BJ (cell line): Measurements from ENCODE around the gene SQSTM1. TPM values are rescaled to one million over a fixed set of nuclear protein-coding genes. Genes with fewer than 3 reads are reported as not detected.

Experiments
- CTCF ChIA-PET: fragments of 350-600 bp; formaldehyde crosslinking; extraction: SDS; loops from one replicate; lab custom pipeline; 2021; ENCODE audit warnings: antibody characterized with exemption, inconsistent platforms; lab: Yijun Ruan, JAX
- POLR2A ChIA-PET: fragments of 300-600 bp; sonication (Branson Sonifier 250); formaldehyde crosslinking; extraction: SDS; loops from one replicate; lab custom pipeline; 2021; ENCODE audit warnings: antibody characterized with exemption; lab: Charles Lee
- DNase-seq: peaks from one replicate; pipeline ENCODE4 v3.0.0-alpha.2; 2011; ENCODE audit warnings: low read depth
- H3K27me3 ChIP-seq: 2 replicates; pipeline ENCODE4 v1.6.0; 2011; ENCODE audit warnings: low read length; ENCODE audit not compliant: control insufficient read depth, insufficient read depth
- H3K36me3 ChIP-seq: 2 replicates; pipeline ENCODE4 v1.5.1; 2011; ENCODE audit warnings: low read length; ENCODE audit not compliant: control insufficient read depth, insufficient read depth
- H3K4me3 ChIP-seq: 2 replicates; pipeline ENCODE4 v1.5.1; 2011; ENCODE audit warnings: low read depth, mild to moderate bottlenecking, control low read depth, low read length
- polyA minus RNA-seq: library from RNA; depleted of rRNA, polyadenylated mRNA; stranded (reverse); fragments of >200 nt; gene quantifications from 2 replicates; pipeline ENCODE4 v1.2.3, GENCODE V29; 2011; rRNA and poly(A)+ RNA removed
- polyA plus RNA-seq: library from polyadenylated mRNA; depleted of rRNA; stranded (reverse); fragments of >200 nt; gene quantifications from 2 replicates; pipeline ENCODE4 v1.2.3, GENCODE V29; 2011; rRNA removed
- TF ChIP-seq, protein P1 (sequence below): IDR thresholded peaks from 2 replicates; pipeline ENCODE4 v1.5.1; 2011; ENCODE audit warnings: low read depth, mild to moderate bottlenecking, control low read depth, inconsistent platforms, low read length, moderate library complexity; ENCODE audit not compliant: insufficient read depth

The SQSTM1 gene
- 307 and 361 TPM in 2 replicates for polyA plus RNA-seq
- 103 and 140 TPM in 2 replicates for polyA minus RNA-seq

DNA sequence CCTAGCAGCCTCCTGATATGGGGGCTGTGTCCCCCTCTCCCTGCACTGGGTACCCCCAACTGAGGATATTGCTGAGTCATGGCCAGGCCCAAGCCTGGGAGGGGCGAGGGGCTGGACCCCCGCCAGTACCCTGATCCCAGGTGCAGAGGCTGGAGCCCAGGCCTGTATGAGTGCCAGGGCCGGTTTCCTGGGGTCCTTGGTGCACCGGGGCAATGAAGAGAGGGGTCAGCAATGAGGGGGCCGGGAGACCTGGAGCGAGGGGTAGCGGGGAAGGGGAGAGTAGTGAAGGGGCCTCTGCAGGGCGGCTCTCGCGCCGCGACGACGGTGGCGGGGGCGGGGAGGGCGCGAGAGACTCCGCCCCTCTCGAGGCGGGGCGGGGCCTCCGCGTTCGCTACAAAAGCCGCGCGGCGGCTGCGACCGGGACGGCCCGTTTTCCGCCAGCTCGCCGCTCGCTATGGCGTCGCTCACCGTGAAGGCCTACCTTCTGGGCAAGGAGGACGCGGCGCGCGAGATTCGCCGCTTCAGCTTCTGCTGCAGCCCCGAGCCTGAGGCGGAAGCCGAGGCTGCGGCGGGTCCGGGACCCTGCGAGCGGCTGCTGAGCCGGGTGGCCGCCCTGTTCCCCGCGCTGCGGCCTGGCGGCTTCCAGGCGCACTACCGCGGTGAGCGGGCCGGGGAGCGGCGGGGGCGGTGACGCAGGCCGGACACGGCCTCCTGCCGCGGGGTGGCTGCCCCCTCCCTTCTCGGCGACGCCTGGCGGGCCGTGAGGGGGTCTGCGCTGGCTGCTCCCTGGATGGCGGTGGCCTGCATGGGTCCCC, at the start of gene SQSTM1:
Gene SQSTM1 (plus strand): TSS at position 423 of the 815 bp plus-strand sequence. CDS start 32 bp downstream, at position 455.
- H3K4me3 ChIP-seq = peak within 1 kb of the TSS; percentile 99
- ChIA-PET CTCF (interaction anchor here (0.7 to 1.2 kb wide), 2 partner anchors 12 to 701 kb away, joined by 3 read pairs; no protein-coding TSS in a partner anchor), POLR2A (interaction anchor here (0.6 to 1.2 kb wide), 4 partner anchors 14 to 197 kb away, joined by 3 read pairs; no protein-coding TSS in a partner anchor)
- TF ChIP-seq, protein P1, sequence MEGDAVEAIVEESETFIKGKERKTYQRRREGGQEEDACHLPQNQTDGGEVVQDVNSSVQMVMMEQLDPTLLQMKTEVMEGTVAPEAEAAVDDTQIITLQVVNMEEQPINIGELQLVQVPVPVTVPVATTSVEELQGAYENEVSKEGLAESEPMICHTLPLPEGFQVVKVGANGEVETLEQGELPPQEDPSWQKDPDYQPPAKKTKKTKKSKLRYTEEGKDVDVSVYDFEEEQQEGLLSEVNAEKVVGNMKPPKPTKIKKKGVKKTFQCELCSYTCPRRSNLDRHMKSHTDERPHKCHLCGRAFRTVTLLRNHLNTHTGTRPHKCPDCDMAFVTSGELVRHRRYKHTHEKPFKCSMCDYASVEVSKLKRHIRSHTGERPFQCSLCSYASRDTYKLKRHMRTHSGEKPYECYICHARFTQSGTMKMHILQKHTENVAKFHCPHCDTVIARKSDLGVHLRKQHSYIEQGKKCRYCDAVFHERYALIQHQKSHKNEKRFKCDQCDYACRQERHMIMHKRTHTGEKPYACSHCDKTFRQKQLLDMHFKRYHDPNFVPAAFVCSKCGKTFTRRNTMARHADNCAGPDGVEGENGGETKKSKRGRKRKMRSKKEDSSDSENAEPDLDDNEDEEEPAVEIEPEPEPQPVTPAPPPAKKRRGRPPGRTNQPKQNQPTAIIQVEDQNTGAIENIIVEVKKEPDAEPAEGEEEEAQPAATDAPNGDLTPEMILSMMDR = no peak
- H3K36me3 ChIP-seq = peaks cover 33% of the 10 kb centered on the region
- no peaks in the 10 kb centered on the region for H3K27me3 ChIP-seq
- DNase-seq = no peak

DNA sequence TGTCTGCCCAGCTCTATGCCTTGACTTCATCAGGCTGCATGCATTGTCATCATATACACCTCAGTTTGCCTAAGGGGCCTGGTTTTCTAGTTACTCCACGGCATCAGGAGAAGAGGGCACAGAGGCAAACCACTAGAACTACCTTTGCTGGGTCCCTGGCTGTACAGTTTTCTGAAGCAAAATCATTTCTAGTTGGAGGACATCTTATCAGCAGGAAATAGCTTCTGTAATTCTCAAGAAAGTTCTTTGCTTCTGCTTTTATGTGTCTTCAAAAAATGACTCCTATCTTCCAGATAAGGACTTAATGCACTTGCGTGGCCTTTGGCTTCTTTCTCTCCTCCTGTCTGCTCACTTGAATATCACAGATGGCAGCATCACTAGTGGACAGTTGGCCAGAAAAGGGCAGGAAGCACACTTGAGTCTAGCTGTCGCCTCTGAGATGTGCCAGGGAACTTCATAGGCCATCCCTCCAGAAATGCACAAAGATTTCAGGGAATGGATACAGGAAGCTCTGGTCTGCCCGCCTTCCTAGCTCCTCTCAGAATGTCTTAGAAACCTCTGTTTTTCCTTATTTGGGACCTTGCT, 49.3 kb upstream of the SQSTM1 start:
- Histone ChIP-seq H3K27me3 (no peaks in the 10 kb centered on the region), H3K36me3 (peaks cover 36% of the 10 kb centered on the region), H3K4me3 (no peak overlapping the region)
- no peak for DNase-seq
- TF ChIP-seq, protein P1 = no peak
- POLR2A ChIA-PET = no interaction called here
- CTCF ChIA-PET = interaction anchor here (3.2 kb wide), 1 partner anchor 8 kb away, joined by 17 read pairs; no protein-coding TSS in a partner anchor

DNA sequence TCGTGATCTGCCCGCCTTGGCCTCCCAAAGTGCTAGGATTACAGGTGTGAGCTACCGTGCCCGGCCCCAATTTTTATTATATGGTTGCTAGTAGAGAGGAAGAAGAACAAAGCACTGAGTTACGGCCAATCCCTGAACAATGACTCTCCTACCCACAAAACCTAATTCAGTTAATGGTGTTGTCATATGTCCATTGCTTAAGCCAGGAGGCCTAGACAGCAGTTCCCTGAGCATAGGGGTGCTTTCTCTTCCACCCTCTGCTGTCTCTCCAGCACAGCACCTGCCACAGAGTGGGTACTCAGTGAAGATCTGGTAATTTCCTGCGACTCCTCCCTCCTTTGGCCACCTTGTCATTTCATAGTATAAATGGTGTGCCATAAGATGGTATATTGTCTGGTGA, 48.4 kb upstream of the SQSTM1 start:
- POLR2A ChIA-PET = no interaction called here
- CTCF ChIA-PET = interaction anchor here (3.2 kb wide), 1 partner anchor 9 kb away, joined by 17 read pairs; no protein-coding TSS in a partner anchor

DNA sequence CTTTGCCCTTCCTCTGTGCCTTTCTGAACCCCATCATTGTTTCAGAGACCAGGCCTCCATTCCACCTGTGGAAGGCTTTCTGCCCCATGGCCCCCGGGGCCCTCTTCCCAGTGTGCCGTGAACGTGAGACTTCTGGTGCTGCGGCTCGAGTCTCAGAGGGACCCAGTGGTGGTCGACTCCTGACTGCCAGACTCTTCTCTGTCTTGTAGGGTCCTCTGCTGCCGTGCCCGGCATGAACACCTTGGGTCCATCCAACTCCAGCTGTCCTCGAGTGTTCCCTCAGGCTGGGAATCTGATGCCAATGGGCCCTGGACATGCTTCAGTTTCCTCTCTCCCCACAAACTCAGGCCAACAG, 47.0 kb upstream of the SQSTM1 start:
- TF ChIP-seq, protein P1 = no peak
- ChIA-PET CTCF (interaction anchor here (1.9 kb wide), 1 partner anchor 10 kb away, joined by 6 read pairs; no protein-coding TSS in a partner anchor), POLR2A (no interaction called here)
- Histone ChIP-seq H3K36me3 (peaks cover 38% of the 10 kb centered on the region), H3K27me3 (no peaks in the 10 kb centered on the region), H3K4me3 (no peak overlapping the region)
- no peak for DNase-seq

More for the DNA sequence above, 48.4 kb upstream of the SQSTM1 start:
- H3K36me3 ChIP-seq = peaks cover 36% of the 10 kb centered on the region
- no peaks in the 10 kb centered on the region for H3K27me3 ChIP-seq
- no peak overlapping the region for H3K4me3 ChIP-seq
- DNase-seq = no peak
- TF ChIP-seq, protein P1 = no peak

DNA sequence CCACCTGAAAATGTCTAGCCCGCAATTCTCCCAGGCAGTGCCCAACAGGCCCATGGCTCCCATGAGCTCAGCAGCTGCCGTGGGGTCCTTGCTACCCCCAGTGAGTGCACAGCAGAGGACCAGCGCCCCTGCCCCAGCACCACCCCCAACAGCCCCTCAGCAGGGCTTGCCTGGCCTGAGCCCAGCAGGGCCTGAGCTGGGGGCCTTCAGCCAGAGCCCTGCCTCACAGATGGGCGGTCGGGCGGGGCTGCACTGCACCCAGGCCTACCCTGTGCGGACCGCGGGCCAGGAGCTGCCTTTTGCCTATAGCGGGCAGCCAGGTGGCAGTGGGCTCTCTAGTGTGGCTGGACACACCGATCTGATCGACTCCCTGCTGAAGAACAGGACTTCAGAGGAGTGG, 46.3 kb upstream of the SQSTM1 start:
- Histone ChIP-seq H3K27me3 (no peaks in the 10 kb centered on the region), H3K36me3 (peaks cover 33% of the 10 kb centered on the region), H3K4me3 (no peak overlapping the region)
- POLR2A ChIA-PET = no interaction called here
- DNase-seq = no peak
- CTCF ChIA-PET = interaction anchor here (1.9 to 2.1 kb wide), 2 partner anchors 8 to 11 kb away, joined by 5 to 6 read pairs; no protein-coding TSS in a partner anchor
- TF ChIP-seq, protein P1 = no peak
